Neural cell (in vitro differentiated cells): ENCODE data around the gene CENPV. TPM values are rescaled to one million over a fixed set of nuclear protein-coding genes. Genes with fewer than 3 reads are reported as not detected.

ENCODE experiments used
- H2AFZ ChIP-seq: fragments of 200-600, 300-800 bp; sonication (generic), shearing (Covaris generic); 2 replicates; pipeline ENCODE4 v1.6.0; 2014; ENCODE audit warnings: low read depth, mild to moderate bottlenecking, antibody characterized with exemption, low read length, moderate library complexity
- H3F3A ChIP-seq: fragments of 200-600 bp; shearing (Covaris generic); 2 replicates; pipeline ENCODE4 v1.6.1; 2016; ENCODE audit warnings: mild to moderate bottlenecking, moderate library complexity, mixed read lengths, antibody characterized with exemption, low read length; ENCODE audit not compliant: insufficient read depth, poor library complexity, severe bottlenecking
- H3K27ac ChIP-seq: fragments of 200-600, 300-800 bp; sonication (generic), shearing (Covaris generic); 2 replicates; pipeline ENCODE4 v1.5.1; 2014; ENCODE audit warnings: mild to moderate bottlenecking, low read length, moderate library complexity
- H3K27me3 ChIP-seq: fragments of 300-800, 200-600 bp; sonication (generic), shearing (Covaris generic); 2 replicates; pipeline ENCODE4 v1.6.0; 2014; ENCODE audit warnings: mild to moderate bottlenecking, low read depth, low read length, moderate library complexity; ENCODE audit not compliant: insufficient read depth
- H3K36me3 ChIP-seq: fragments of 300-800, 200-600 bp; sonication (generic), shearing (Covaris generic); 2 replicates; pipeline ENCODE4 v1.5.1; 2014; ENCODE audit warnings: mild to moderate bottlenecking, antibody characterized with exemption, low read length, moderate library complexity; ENCODE audit not compliant: insufficient read depth
- H3K4me2 ChIP-seq: fragments of 300-800, 200-600 bp; sonication (generic), shearing (Covaris generic); 2 replicates; pipeline ENCODE4 v1.6.0; 2014; ENCODE audit warnings: mild to moderate bottlenecking, low read length
- H3K4me3 ChIP-seq: fragments of 300-800, 200-600 bp; sonication (generic), shearing (Covaris generic); 2 replicates; pipeline ENCODE4 v1.5.1; 2014; ENCODE audit warnings: mild to moderate bottlenecking, low read length, moderate library complexity
- H3K79me2 ChIP-seq: fragments of 200-600 bp; shearing (Covaris generic); replicated peaks from 2 replicates; pipeline ENCODE4 v1.6.0; 2014; ENCODE audit warnings: mild to moderate bottlenecking, low read length, moderate library complexity; ENCODE audit not compliant: insufficient read depth
- H3K9ac ChIP-seq: fragments of 300-800, 200-600 bp; sonication (generic), shearing (Covaris generic); 2 replicates; pipeline ENCODE4 v1.6.1; 2016; ENCODE audit warnings: mild to moderate bottlenecking, low read length, mixed read lengths
- H3K9me2 ChIP-seq: fragments of 200-600 bp; shearing (Covaris generic); 2 replicates; pipeline ENCODE4 v1.6.1; 2016; ENCODE audit warnings: mild to moderate bottlenecking, low read length, mixed read lengths; ENCODE audit not compliant: insufficient read depth
- H3K9me3 ChIP-seq: fragments of 200-600, 300-800 bp; sonication (generic), shearing (Covaris generic); 2 replicates; pipeline ENCODE4 v1.6.1; 2016; ENCODE audit warnings: mild to moderate bottlenecking, mixed run types, low read length, moderate library complexity, mixed read lengths
- H4K20me1 ChIP-seq: fragments of 200-600 bp; shearing (Covaris generic); 2 replicates; pipeline ENCODE4 v1.6.1; 2016; ENCODE audit warnings: mild to moderate bottlenecking, mixed run types; ENCODE audit not compliant: insufficient read depth
- EP300 ChIP-seq: fragments of 450-650 bp; conservative IDR thresholded peaks from 2 replicates; pipeline ENCODE4 v1.6.1; 2014; ENCODE audit warnings: antibody characterized with exemption, mild to moderate bottlenecking, moderate library complexity; ENCODE audit not compliant: poor library complexity, severe bottlenecking
- EZH2 ChIP-seq: fragments of 200-600, 300-800 bp; shearing (Covaris generic), sonication (generic); IDR thresholded peaks from 2 replicates; pipeline ENCODE4 v1.6.1; 2014; ENCODE audit warnings: antibody characterized with exemption, low read length, borderline replicate concordance, mild to moderate bottlenecking; ENCODE audit not compliant: insufficient read depth, poor library complexity, severe bottlenecking
- MXI1 ChIP-seq: fragments of 450-650 bp; conservative IDR thresholded peaks from 2 replicates; pipeline ENCODE4 v1.6.1; 2014; ENCODE audit warnings: antibody characterized with exemption, mild to moderate bottlenecking; ENCODE audit not compliant: poor library complexity, severe bottlenecking
- POLR2AphosphoS5 ChIP-seq: IDR thresholded peaks from 2 replicates; pipeline ENCODE4 v1.6.1; 2012
- RAD21 ChIP-seq: fragments of 450-650 bp; conservative IDR thresholded peaks from 2 replicates; pipeline ENCODE4 v1.6.1; 2014; ENCODE audit warnings: antibody characterized with exemption, mild to moderate bottlenecking, moderate library complexity
- SMC3 ChIP-seq: fragments of 450-650 bp; conservative IDR thresholded peaks from 2 replicates; pipeline ENCODE4 v1.6.1; 2014; ENCODE audit warnings: antibody characterized with exemption, mild to moderate bottlenecking, moderate library complexity; ENCODE audit not compliant: poor library complexity
- TAF1 ChIP-seq: IDR thresholded peaks from 2 replicates; pipeline ENCODE4 v1.6.1; 2012; ENCODE audit warnings: low read depth
- polyA plus RNA-seq: library from polyadenylated mRNA; depleted of rRNA; stranded (reverse); fragments of >200 nt; gene quantifications from 2 replicates; pipeline ENCODE4 v1.2.3, GENCODE V29; 2014
- TF ChIP-seq, protein P1 (sequence below): IDR thresholded peaks from 2 replicates; pipeline ENCODE4 v1.6.1; 2012; ENCODE audit warnings: borderline replicate concordance
- TF ChIP-seq, protein P2 (sequence below): fragments of 450-650 bp; IDR thresholded peaks from 2 replicates; pipeline ENCODE4 v1.5.1; 2014; ENCODE audit warnings: antibody characterized with exemption, mild to moderate bottlenecking, moderate library complexity; ENCODE audit not compliant: poor library complexity, severe bottlenecking

CENPV gene
- polyA plus RNA-seq, 1 donor from 2014 or later: 291 TPM

DNA sequence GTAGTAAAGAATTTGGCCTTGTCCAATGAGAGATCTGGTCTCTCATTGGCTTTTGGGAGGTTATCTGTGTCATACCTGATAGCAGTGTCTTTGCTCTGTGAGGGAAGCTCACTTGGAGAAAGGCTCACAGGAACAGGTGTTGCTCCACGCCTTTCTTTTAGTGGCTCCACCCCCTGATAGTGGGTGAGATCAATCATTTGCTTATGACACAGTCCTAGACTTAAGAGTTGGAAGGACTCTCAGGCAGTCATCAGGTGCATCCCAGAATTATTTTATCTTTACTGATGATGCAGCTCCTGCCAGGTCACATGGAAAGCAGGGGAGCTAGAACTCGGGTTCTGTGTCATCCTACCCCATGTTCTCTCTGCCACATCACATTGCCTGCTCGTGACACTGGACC, 59.3 kb downstream of the CENPV start:
- Histone ChIP-seq H4K20me1 (no peaks in the 10 kb centered on the region), H3F3A (no peaks in the 10 kb centered on the region), H3K36me3 (no peaks in the 10 kb centered on the region), H2AFZ (no peak overlapping the region), H3K9me3 (no peaks in the 10 kb centered on the region), H3K27ac (no peak overlapping the region), H3K27me3 (no peaks in the 10 kb centered on the region), H3K9me2 (no peaks in the 10 kb centered on the region), H3K4me2 (no peak overlapping the region), H3K4me3 (no peak overlapping the region), H3K79me2 (no peaks in the 10 kb centered on the region), H3K9ac (no peak overlapping the region)
- TF ChIP-seq POLR2AphosphoS5 (no peak), EZH2 (no peak), TAF1 (no peak), RAD21 (no peak), SMC3 (no peak), EP300 (no peak), MXI1 (no peak)
- TF ChIP-seq, protein P1, sequence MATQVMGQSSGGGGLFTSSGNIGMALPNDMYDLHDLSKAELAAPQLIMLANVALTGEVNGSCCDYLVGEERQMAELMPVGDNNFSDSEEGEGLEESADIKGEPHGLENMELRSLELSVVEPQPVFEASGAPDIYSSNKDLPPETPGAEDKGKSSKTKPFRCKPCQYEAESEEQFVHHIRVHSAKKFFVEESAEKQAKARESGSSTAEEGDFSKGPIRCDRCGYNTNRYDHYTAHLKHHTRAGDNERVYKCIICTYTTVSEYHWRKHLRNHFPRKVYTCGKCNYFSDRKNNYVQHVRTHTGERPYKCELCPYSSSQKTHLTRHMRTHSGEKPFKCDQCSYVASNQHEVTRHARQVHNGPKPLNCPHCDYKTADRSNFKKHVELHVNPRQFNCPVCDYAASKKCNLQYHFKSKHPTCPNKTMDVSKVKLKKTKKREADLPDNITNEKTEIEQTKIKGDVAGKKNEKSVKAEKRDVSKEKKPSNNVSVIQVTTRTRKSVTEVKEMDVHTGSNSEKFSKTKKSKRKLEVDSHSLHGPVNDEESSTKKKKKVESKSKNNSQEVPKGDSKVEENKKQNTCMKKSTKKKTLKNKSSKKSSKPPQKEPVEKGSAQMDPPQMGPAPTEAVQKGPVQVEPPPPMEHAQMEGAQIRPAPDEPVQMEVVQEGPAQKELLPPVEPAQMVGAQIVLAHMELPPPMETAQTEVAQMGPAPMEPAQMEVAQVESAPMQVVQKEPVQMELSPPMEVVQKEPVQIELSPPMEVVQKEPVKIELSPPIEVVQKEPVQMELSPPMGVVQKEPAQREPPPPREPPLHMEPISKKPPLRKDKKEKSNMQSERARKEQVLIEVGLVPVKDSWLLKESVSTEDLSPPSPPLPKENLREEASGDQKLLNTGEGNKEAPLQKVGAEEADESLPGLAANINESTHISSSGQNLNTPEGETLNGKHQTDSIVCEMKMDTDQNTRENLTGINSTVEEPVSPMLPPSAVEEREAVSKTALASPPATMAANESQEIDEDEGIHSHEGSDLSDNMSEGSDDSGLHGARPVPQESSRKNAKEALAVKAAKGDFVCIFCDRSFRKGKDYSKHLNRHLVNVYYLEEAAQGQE: no peak
- TF ChIP-seq, protein P2, sequence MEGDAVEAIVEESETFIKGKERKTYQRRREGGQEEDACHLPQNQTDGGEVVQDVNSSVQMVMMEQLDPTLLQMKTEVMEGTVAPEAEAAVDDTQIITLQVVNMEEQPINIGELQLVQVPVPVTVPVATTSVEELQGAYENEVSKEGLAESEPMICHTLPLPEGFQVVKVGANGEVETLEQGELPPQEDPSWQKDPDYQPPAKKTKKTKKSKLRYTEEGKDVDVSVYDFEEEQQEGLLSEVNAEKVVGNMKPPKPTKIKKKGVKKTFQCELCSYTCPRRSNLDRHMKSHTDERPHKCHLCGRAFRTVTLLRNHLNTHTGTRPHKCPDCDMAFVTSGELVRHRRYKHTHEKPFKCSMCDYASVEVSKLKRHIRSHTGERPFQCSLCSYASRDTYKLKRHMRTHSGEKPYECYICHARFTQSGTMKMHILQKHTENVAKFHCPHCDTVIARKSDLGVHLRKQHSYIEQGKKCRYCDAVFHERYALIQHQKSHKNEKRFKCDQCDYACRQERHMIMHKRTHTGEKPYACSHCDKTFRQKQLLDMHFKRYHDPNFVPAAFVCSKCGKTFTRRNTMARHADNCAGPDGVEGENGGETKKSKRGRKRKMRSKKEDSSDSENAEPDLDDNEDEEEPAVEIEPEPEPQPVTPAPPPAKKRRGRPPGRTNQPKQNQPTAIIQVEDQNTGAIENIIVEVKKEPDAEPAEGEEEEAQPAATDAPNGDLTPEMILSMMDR: no peak

Other genes with a start within 250 kb of the CENPV start
- gene NCOR1, start 137.9 kb downstream of the CENPV start, polyA plus RNA-seq: 26.9 and 27.9 TPM in 2 replicates
- 72.9 and 75.5 TPM in 2 replicates for gene PIGL, start 136.3 kb downstream of the CENPV start, polyA plus RNA-seq
- gene UBB, start 27.6 kb upstream of the CENPV start, polyA plus RNA-seq: 2,177 and 2,318 TPM in 2 replicates
- not detected in 2 replicates for gene TRPV2, start 62.1 kb upstream of the CENPV start, polyA plus RNA-seq
- 0.20 and 0.53 TPM in 2 replicates for gene LRRC75A, start 138.7 kb upstream of the CENPV start, polyA plus RNA-seq
- gene ZNF287, start 215.7 kb upstream of the CENPV start, polyA plus RNA-seq: 12.6 and 13.1 TPM in 2 replicates